Left lung (tissue), 10 donors: ENCODE data around the gene FSIP2. TPM values are rescaled to one million over a fixed set of nuclear protein-coding genes. Genes with fewer than 3 reads are reported as not detected.

ENCODE experiments used
- ATAC-seq: fragments of 200-7000 bp; cut with Tn5 transposase; one replicate; pipeline ENCODE4 v1.9.1; 2020; ENCODE audit warnings: moderate library complexity
- DNase-seq, 4 donors: peaks; one replicate each; pipeline ENCODE4 v3.0.0-alpha.2; 2013 to 2020
- H3K27ac ChIP-seq, 2 donors: fragments of 200-600 bp; sonication (generic) in 1 of 2; one replicate each; pipeline versions ENCODE4 v1.5.0 to v1.8.0; 2020 to 2021
- H3K27me3 ChIP-seq, 2 donors: fragments of 200-600 bp; sonication (generic) in 1 of 2; one replicate each; pipeline versions ENCODE4 v1.5.0 to v1.8.0; 2020 to 2021
- H3K36me3 ChIP-seq, 2 donors: fragments of 200-600 bp; sonication (generic) in 1 of 2; one replicate each; pipeline versions ENCODE4 v1.5.0 to v1.8.0; 2020 to 2021
- H3K4me1 ChIP-seq, 2 donors: fragments of 200-600 bp; one replicate each; pipeline ENCODE4 v1.8.0; 2021
- H3K4me3 ChIP-seq, 2 donors: fragments of 200-600 bp; sonication (generic) in 1 of 2; one replicate each; pipeline versions ENCODE4 v1.5.0 to v1.8.0; 2020 to 2021; ENCODE audit warnings: mild to moderate bottlenecking in 1 of 2
- H3K9me3 ChIP-seq, 2 donors: fragments of 200-600 bp; sonication (generic) in 1 of 2; one replicate each; pipeline versions ENCODE4 v1.5.0 to v1.8.0; 2020 to 2021
- intact Hi-C, 2 donors: fragments of 100-400 bp; cut with DNase I; formaldehyde crosslinking; loops; one replicate each; pipeline versions ENCODE4 v1.11.2 to v1.14.2; 2022
- polyA plus RNA-seq, 6 donors: library from polyadenylated mRNA; unstranded; fragments of 120-200 nt; gene quantifications; one replicate each; pipeline ENCODE4 v1.2.1, GENCODE V29; 2013; ENCODE audit not compliant: insufficient read length in 6 of 6
- total RNA-seq, 2 donors: library from RNA; stranded (reverse); fragmentation: NEBNext Ultra II Directional; extraction: Animal tissue kit (Norgen Biotek cat#: 25700); gene quantifications; one replicate each; pipeline ENCODE4 v1.2.1, GENCODE V29; 2021
- TF ChIP-seq, protein P1 (sequence below), 2 donors: fragments of 200-600 bp; sonication (generic) in 1 of 2; IDR thresholded peaks; one replicate each; pipeline versions ENCODE4 v1.5.0 to v1.8.0; 2021; ENCODE audit warnings: antibody characterized with exemption in 2 of 2
- donor health status: DM: no; HTN: yes; CAD: no.
- donor health status: DM: no; HTN: no; CAD: no.

Gene FSIP2
- total and polyA plus RNA-seq, 8 donors: 0.73 to 5.2 (median 1.5) TPM

- Histone ChIP-seq H3K4me1 (no peaks in the 10 kb centered on the region), H3K36me3 (no peaks in the 10 kb centered on the region), H3K4me3 (no peak overlapping the region), H3K9me3 (peaks cover 0 to 19% of the 10 kb centered on the region in 2 donors), H3K27ac (no peak overlapping the region), H3K27me3 (no peaks in the 10 kb centered on the region)
- ATAC-seq (no peak), DNase-seq (no peak)
- intact Hi-C loops: no loop called here
- TF ChIP-seq, protein P1, sequence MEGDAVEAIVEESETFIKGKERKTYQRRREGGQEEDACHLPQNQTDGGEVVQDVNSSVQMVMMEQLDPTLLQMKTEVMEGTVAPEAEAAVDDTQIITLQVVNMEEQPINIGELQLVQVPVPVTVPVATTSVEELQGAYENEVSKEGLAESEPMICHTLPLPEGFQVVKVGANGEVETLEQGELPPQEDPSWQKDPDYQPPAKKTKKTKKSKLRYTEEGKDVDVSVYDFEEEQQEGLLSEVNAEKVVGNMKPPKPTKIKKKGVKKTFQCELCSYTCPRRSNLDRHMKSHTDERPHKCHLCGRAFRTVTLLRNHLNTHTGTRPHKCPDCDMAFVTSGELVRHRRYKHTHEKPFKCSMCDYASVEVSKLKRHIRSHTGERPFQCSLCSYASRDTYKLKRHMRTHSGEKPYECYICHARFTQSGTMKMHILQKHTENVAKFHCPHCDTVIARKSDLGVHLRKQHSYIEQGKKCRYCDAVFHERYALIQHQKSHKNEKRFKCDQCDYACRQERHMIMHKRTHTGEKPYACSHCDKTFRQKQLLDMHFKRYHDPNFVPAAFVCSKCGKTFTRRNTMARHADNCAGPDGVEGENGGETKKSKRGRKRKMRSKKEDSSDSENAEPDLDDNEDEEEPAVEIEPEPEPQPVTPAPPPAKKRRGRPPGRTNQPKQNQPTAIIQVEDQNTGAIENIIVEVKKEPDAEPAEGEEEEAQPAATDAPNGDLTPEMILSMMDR (IDR thresholded peaks at IDR 0.05): no peak
Measured at GRCh38 chr2:185823773-185824172, 85.2 kb downstream of the FSIP2 start.

- peaks cover 0 to 5% of the 10 kb centered on the region in 2 donors for H3K9me3 ChIP-seq
- no peaks in the 10 kb centered on the region for H3K36me3 ChIP-seq
- intact Hi-C loops: no loop called here
- DNase-seq (no peak), ATAC-seq (no peak)
- H3K4me1 ChIP-seq: no peaks in the 10 kb centered on the region
- H3K27me3 ChIP-seq: no peaks in the 10 kb centered on the region
- H3K4me3 ChIP-seq: no peak overlapping the region
- TF ChIP-seq, protein P1 (IDR thresholded peaks at IDR 0.05): no peak
- H3K27ac ChIP-seq: no peak overlapping the region
Measured at GRCh38 chr2:185825557-185825956, 87.0 kb downstream of the FSIP2 start.

- intact Hi-C loops: no loop called here
- Histone ChIP-seq H3K27me3 (no peaks in the 10 kb centered on the region), H3K36me3 (no peaks in the 10 kb centered on the region), H3K9me3 (no peaks in the 10 kb centered on the region), H3K4me3 (no peak overlapping the region), H3K27ac (no peak overlapping the region), H3K4me1 (no peaks in the 10 kb centered on the region)
- DNase-seq (no peak), ATAC-seq (no peak)
- TF ChIP-seq, protein P1 (IDR thresholded peaks at IDR 0.05): no peak
Measured at GRCh38 chr2:185828326-185828725, 89.7 kb downstream of the FSIP2 start.

- H3K27me3 ChIP-seq: no peaks in the 10 kb centered on the region
- H3K4me1 ChIP-seq: no peaks in the 10 kb centered on the region
- peaks cover 0 to 35% of the 10 kb centered on the region in 2 donors for H3K9me3 ChIP-seq
- DNase-seq: no peak
- no peak overlapping the region for H3K27ac ChIP-seq
- H3K36me3 ChIP-seq: no peaks in the 10 kb centered on the region
- ATAC-seq: no peak
- intact Hi-C loops: no loop called here
- H3K4me3 ChIP-seq: no peak overlapping the region
- TF ChIP-seq, protein P1 (IDR thresholded peaks at IDR 0.05): no peak
Measured at GRCh38 chr2:185833864-185834263, 95.3 kb downstream of the FSIP2 start.

GRCh38 chr2:185835974-185836373 is 97.4 kb downstream of the FSIP2 start:
- H3K27ac ChIP-seq: no peak overlapping the region
- no peaks in the 10 kb centered on the region for H3K27me3 ChIP-seq
- intact Hi-C loops: no loop called here
- H3K4me1 ChIP-seq: no peaks in the 10 kb centered on the region
- DNase-seq: no peak
- H3K4me3 ChIP-seq: no peak overlapping the region
- no peak for ATAC-seq
- H3K36me3 ChIP-seq: no peaks in the 10 kb centered on the region
- peaks cover 0 to 54% of the 10 kb centered on the region in 2 donors for H3K9me3 ChIP-seq
- TF ChIP-seq, protein P1 (IDR thresholded peaks at IDR 0.05): no peak
